A673 (cell line): ENCODE results near the gene RAD21L1. TPM values are rescaled to one million over a fixed set of nuclear protein-coding genes. Genes with fewer than 3 reads are reported as not detected.
A peak's percentile ranks its signal among the peaks of the same experiment; 100 is the strongest.

Source experiments
- BruUV-seq: library from RNA; stranded (reverse); fragments of 400-500 nt; replicated peaks from 2 replicates; lab custom pipeline; 2021; lab: Mats Ljungman, UMichigan
- CTCF ChIA-PET: fragments of 300-600 bp; sonication (Branson Sonifier 250); formaldehyde crosslinking; loops from one replicate; lab custom pipeline; 2022; ENCODE audit warnings: antibody characterized with exemption; lab: Charles Lee
- POLR2A ChIA-PET: fragments of 300-600 bp; sonication (Branson Sonifier 250); formaldehyde crosslinking; loops from one replicate; lab custom pipeline; 2022; ENCODE audit warnings: antibody characterized with exemption; ENCODE audit not compliant: low non-redundant PET; lab: Charles Lee
- DNase-seq: peaks from one replicate; pipeline ENCODE4 v3.0.0-alpha.2; 2015; ENCODE audit warnings: low spot score
- H3K27ac ChIP-seq: fragments of 200-600 bp; sonication (generic); 2 replicates; pipeline ENCODE4 v1.5.1; 2016; ENCODE audit warnings: mixed run types, low read depth, mild to moderate bottlenecking, mixed read lengths, antibody characterized with exemption, low read length; ENCODE audit not compliant: poor library complexity, severe bottlenecking
- H3K27me3 ChIP-seq: fragments of 200-600 bp; sonication (generic); replicated peaks from 2 replicates; pipeline ENCODE4 v1.6.1; 2017; ENCODE audit warnings: mixed run types, low read depth, mild to moderate bottlenecking, mixed read lengths, antibody characterized with exemption, low read length; ENCODE audit not compliant: insufficient read depth, poor library complexity
- H3K36me3 ChIP-seq: fragments of 200-600 bp; sonication (generic); 2 replicates; pipeline ENCODE4 v1.6.1; 2016; ENCODE audit warnings: mixed run types, mild to moderate bottlenecking, mixed read lengths, antibody characterized with exemption, low read length; ENCODE audit not compliant: insufficient read depth, poor library complexity, severe bottlenecking
- H3K4me1 ChIP-seq: fragments of 200-600 bp; sonication (generic); 2 replicates; pipeline ENCODE4 v1.6.1; 2017; ENCODE audit warnings: mixed run types, mild to moderate bottlenecking, mixed read lengths, antibody characterized with exemption, low read length; ENCODE audit not compliant: insufficient read depth, poor library complexity, severe bottlenecking
- H3K4me3 ChIP-seq: fragments of 200-600 bp; sonication (generic); 2 replicates; pipeline ENCODE4 v1.5.1; 2016; ENCODE audit warnings: low read depth, mixed run types, mild to moderate bottlenecking, mixed read lengths, low read length; ENCODE audit not compliant: poor library complexity, severe bottlenecking
- H3K9me3 ChIP-seq: fragments of 200-600 bp; sonication (generic); 2 replicates; pipeline ENCODE4 v1.6.1; 2016; ENCODE audit warnings: mixed run types, low read depth, mild to moderate bottlenecking, mixed read lengths, antibody characterized with exemption, low read length; ENCODE audit not compliant: poor library complexity, severe bottlenecking
- CTCF ChIP-seq: fragments of 300-800, 200-600 bp; sonication (generic); conservative IDR thresholded peaks from 2 replicates; pipeline ENCODE4 v1.5.1; 2017; ENCODE audit warnings: low read depth, mild to moderate bottlenecking, antibody characterized with exemption, low read length, moderate library complexity, mixed read lengths
- EZH2 ChIP-seq: fragments of 200-600 bp; sonication (generic); IDR thresholded peaks from 2 replicates; pipeline ENCODE4 v1.6.1; 2017; ENCODE audit warnings: borderline replicate concordance, low read depth, mild to moderate bottlenecking, mixed read lengths, antibody characterized with exemption, low read length; ENCODE audit not compliant: poor library complexity, severe bottlenecking
- intact Hi-C: fragments of 100-400 bp; cut with micrococcal nuclease; formaldehyde crosslinking; loops from one replicate; pipeline ENCODE4 v1.10.0; 2022; ENCODE audit not compliant: unreplicated experiment
- total RNA-seq: library from RNA; stranded (reverse); gene quantifications from 2 replicates; pipeline ENCODE4 v1.2.3, GENCODE V29; 2021

RAD21L1 gene
- total RNA-seq, 1 experiment from 2014 or later = not detected

GRCh38 chr20:1266167-1266973 lies 40.5 kb downstream of the RAD21L1 start, which contains the start of gene SNPH:
Gene SNPH, plus strand, starts transcription at chr20:1266294. Its CDS starts 29,946 bp downstream, at chr20:1296240.
- peaks cover 3% of the 10 kb centered on the region for H3K4me1 ChIP-seq
- no TSS peak for BruUV-seq
- peaks cover 9% of the 10 kb centered on the region for H3K9me3 ChIP-seq
- no peaks in the 10 kb centered on the region for H3K36me3 ChIP-seq
- ChIA-PET POLR2A (no interaction called here), CTCF (no interaction called here)
- peaks cover 6% of the 10 kb centered on the region for H3K27me3 ChIP-seq
- intact Hi-C loops = no loop called here
- H3K27ac ChIP-seq = no peak within 1 kb of the TSS
- peak within 1 kb of the TSS; percentile 65 for H3K4me3 ChIP-seq
- TF ChIP-seq CTCF (no peak), EZH2 (no peak)
- peak; percentile 57 for DNase-seq

- no peak for DNase-seq
- BruUV-seq = no TSS peak
- TF ChIP-seq CTCF (no peak), EZH2 (no peak)
- ChIA-PET CTCF (no interaction called here), POLR2A (no interaction called here)
- Histone ChIP-seq H3K36me3 (no peaks in the 10 kb centered on the region), H3K4me1 (peaks cover 3% of the 10 kb centered on the region), H3K27me3 (no peaks in the 10 kb centered on the region), H3K4me3 (no peak overlapping the region), H3K9me3 (peaks cover 8% of the 10 kb centered on the region), H3K27ac (no peak overlapping the region)
- intact Hi-C loops = no loop called here
Observed at GRCh38 chr20:1267161-1267560, 41.3 kb downstream of the RAD21L1 start.

GRCh38 chr20:1267809-1268374 lies 42.0 kb downstream of the RAD21L1 start:
- H3K27me3 ChIP-seq = no peaks in the 10 kb centered on the region
- no peak overlapping the region for H3K4me3 ChIP-seq
- ChIA-PET POLR2A (no interaction called here), CTCF (no interaction called here)
- peaks cover under 1% of the 10 kb centered on the region for H3K9me3 ChIP-seq
- H3K36me3 ChIP-seq = no peaks in the 10 kb centered on the region
- no TSS peak for BruUV-seq
- intact Hi-C loops = no loop called here
- no peak overlapping the region for H3K27ac ChIP-seq
- DNase-seq = no peak
- no peak for TF ChIP-seq CTCF
- no peak for TF ChIP-seq EZH2
- peaks cover 3% of the 10 kb centered on the region for H3K4me1 ChIP-seq
